K562 (cell line): Measurements from ENCODE around the gene HSD17B8. TPM values are rescaled to one million over a fixed set of nuclear protein-coding genes. Genes with fewer than 3 reads are reported as not detected.

Experiments
- ASH1L ChIP-seq: fragments of 450-650 bp; IDR thresholded peaks from 2 replicates; pipeline ENCODE4 v1.6.1; 2018; ENCODE audit warnings: borderline replicate concordance, mild to moderate bottlenecking, low read depth; ENCODE audit not compliant: partially characterized antibody
- CBX3 ChIP-seq, 2 experiments: IDR thresholded peaks; 1 replicate in 1 of 2; 2 replicates in 1 of 2; pipeline ENCODE4 v1.6.1; 2012; ENCODE audit warnings: inconsistent platforms in 2 of 2, low read length in 2 of 2, borderline replicate concordance in 1 of 2, control low read depth in 1 of 2
- CC2D1A ChIP-seq: fragments of 450-650 bp; IDR thresholded peaks from 2 replicates; pipeline ENCODE4 v1.6.1; 2017; ENCODE audit warnings: mild to moderate bottlenecking
- CHD2 ChIP-seq: IDR thresholded peaks from 2 replicates; pipeline ENCODE4 v1.6.1; 2011; ENCODE audit warnings: low read depth, low read length
- DPF2 ChIP-seq: fragments of 450-650 bp; IDR thresholded peaks from 2 replicates; pipeline ENCODE4 v1.6.1; 2016
- ETV1 ChIP-seq: fragments of 450-650 bp; conservative IDR thresholded peaks from 2 replicates; pipeline ENCODE4 v1.6.1; 2016; ENCODE audit warnings: missing genetic modification characterization, control low read depth, low read depth, missing compliant biosample characterization
- HDAC2 ChIP-seq: fragments of 450-650 bp; IDR thresholded peaks from 2 replicates; pipeline ENCODE4 v1.6.1; 2016; ENCODE audit warnings: mild to moderate bottlenecking
- HLTF ChIP-seq: fragments of 450-650 bp; IDR thresholded peaks from 2 replicates; pipeline ENCODE4 v1.6.1; 2016
- KAT2B ChIP-seq: IDR thresholded peaks from one replicate; pipeline ENCODE4 v1.6.1; 2012; ENCODE audit warnings: low read depth, mild to moderate bottlenecking, control low read depth, inconsistent platforms, low read length, moderate library complexity
- KAT7 ChIP-seq: sonication (generic); formaldehyde crosslinking; IDR thresholded peaks from 2 replicates; pipeline ENCODE4 v1.8.0; 2022; ENCODE audit warnings: missing genetic modification reagents, mild to moderate bottlenecking, borderline replicate concordance
- RB1 ChIP-seq: fragments of 450-650 bp; IDR thresholded peaks from 2 replicates; pipeline ENCODE4 v1.6.1; 2017; ENCODE audit warnings: low read depth, mild to moderate bottlenecking
- RFX7 ChIP-seq: fragments of 250-450 bp; sonication (Bioruptor Pico); IDR thresholded peaks from 2 replicates; pipeline ENCODE4 v1.5.1; 2021; ENCODE audit warnings: mild to moderate bottlenecking
- RUNX1 ChIP-seq: sonication (generic); IDR thresholded peaks from 2 replicates; pipeline ENCODE4 v1.6.1; 2016; ENCODE audit warnings: antibody characterized with exemption, low read depth
- SMAD4 ChIP-seq: fragments of 250-450 bp; sonication (Bioruptor Pico); conservative IDR thresholded peaks from 2 replicates; pipeline ENCODE4 v1.8.0; 2021; ENCODE audit warnings: inconsistent platforms, mild to moderate bottlenecking, moderate library complexity
- SUPT5H ChIP-seq: fragments of 450-650 bp; IDR thresholded peaks from 2 replicates; pipeline ENCODE4 v1.6.1; 2016
- ZNF408 ChIP-seq: fragments of 250-450 bp; sonication (Bioruptor Pico); IDR thresholded peaks from 2 replicates; pipeline ENCODE4 v1.4.0; 2020; ENCODE audit warnings: low read depth, mild to moderate bottlenecking, moderate library complexity
- ZZZ3 ChIP-seq: fragments of 450-650 bp; IDR thresholded peaks from 2 replicates; pipeline ENCODE4 v1.6.1; 2016; ENCODE audit warnings: antibody characterized with exemption, mild to moderate bottlenecking, moderate library complexity
- polyA plus RNA-seq, 8 experiments: library from polyadenylated mRNA; depleted of rRNA in 4 of 8; stranded (reverse) in 5 of 8; unstranded in 3 of 8; fragments of >200 nt; fragmentation: Nextera tagmentation in 2 of 8; fragmentation: Illumina TruSeq in 1 of 8; extraction: Ambion mirVana in 2 of 8; extraction: Trizol in 1 of 8; gene quantifications; 2 replicates each; pipeline versions ENCODE4 v1.2.1 to v1.2.3, GENCODE V29; 2011 to 2014; ENCODE audit warnings: inconsistent platforms in 1 of 8, missing spikeins in 1 of 8
- total RNA-seq, 7 experiments: library from RNA; depleted of rRNA in 6 of 7; stranded (reverse); fragments of >200 nt in 6 of 7; fragmentation: Illumina TruSeq in 2 of 7; extraction: Trizol in 2 of 7; gene quantifications; 2 replicates each; pipeline versions ENCODE4 v1.2.1 to v1.2.3, GENCODE V29; 2011 to 2021; ENCODE audit warnings: low replicate concordance in 1 of 7
- TF ChIP-seq, protein P1 (sequence below), 2 experiments: fragments of 450-650 bp; formaldehyde crosslinking in 1 of 2; IDR thresholded peaks; 2 replicates each; pipeline versions ENCODE4 v1.4.0 to v1.6.1; 2014 to 2020; ENCODE audit warnings: mild to moderate bottlenecking in 2 of 2, borderline replicate concordance in 1 of 2, low read depth in 1 of 2
- TF ChIP-seq, protein P2 (sequence below), 2 experiments: IDR thresholded peaks in 1 of 2; conservative IDR thresholded peaks in 1 of 2; 2 replicates each; pipeline ENCODE4 v1.6.1; 2016; ENCODE audit warnings: low read depth in 2 of 2, mild to moderate bottlenecking in 1 of 2, missing compliant biosample characterization in 1 of 2, missing genetic modification characterization in 1 of 2, moderate library complexity in 1 of 2

The HSD17B8 gene
- total and polyA plus RNA-seq, 9 of the 15 experiments (the other 6 are each of a cell fraction or from before 2014, with no cell fraction given) = 3.7 to 35.2 (median 14.2) TPM

DNA sequence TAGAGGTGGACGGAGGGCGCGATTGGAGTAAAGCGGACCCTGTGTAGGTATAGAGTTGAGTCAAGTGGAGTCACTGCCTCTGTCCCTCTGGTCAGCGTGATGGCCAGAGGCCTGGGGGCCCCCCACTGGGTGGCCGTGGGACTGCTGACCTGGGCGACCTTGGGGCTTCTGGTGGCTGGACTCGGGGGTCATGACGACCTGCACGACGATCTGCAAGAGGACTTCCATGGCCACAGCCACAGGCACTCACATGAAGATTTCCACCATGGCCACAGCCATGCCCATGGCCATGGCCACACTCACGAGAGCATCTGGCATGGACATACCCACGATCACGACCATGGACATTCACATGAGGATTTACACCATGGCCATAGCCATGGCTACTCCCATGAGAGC is 3.3 kb upstream of the HSD17B8 start (continued):
- peak; percentile 31; the same call in 1 of the 2 replicates for TF ChIP-seq HDAC2
- no peak for TF ChIP-seq ETV1 (tag)
- TF ChIP-seq HLTF = no peak
- no peak for TF ChIP-seq RUNX1
- no peak for TF ChIP-seq ASH1L
- TF ChIP-seq DPF2 = no peak; the same call in 1 of the 2 replicates
- peak; percentile 57; the same call in 1 of the 2 replicates for TF ChIP-seq RB1
- TF ChIP-seq SUPT5H = no peak
- no peak for TF ChIP-seq KAT2B
- TF ChIP-seq ZZZ3 = 0 out of 2 replicates have a peak, but pooled peaks have one; percentile 30
- TF ChIP-seq, protein P1, sequence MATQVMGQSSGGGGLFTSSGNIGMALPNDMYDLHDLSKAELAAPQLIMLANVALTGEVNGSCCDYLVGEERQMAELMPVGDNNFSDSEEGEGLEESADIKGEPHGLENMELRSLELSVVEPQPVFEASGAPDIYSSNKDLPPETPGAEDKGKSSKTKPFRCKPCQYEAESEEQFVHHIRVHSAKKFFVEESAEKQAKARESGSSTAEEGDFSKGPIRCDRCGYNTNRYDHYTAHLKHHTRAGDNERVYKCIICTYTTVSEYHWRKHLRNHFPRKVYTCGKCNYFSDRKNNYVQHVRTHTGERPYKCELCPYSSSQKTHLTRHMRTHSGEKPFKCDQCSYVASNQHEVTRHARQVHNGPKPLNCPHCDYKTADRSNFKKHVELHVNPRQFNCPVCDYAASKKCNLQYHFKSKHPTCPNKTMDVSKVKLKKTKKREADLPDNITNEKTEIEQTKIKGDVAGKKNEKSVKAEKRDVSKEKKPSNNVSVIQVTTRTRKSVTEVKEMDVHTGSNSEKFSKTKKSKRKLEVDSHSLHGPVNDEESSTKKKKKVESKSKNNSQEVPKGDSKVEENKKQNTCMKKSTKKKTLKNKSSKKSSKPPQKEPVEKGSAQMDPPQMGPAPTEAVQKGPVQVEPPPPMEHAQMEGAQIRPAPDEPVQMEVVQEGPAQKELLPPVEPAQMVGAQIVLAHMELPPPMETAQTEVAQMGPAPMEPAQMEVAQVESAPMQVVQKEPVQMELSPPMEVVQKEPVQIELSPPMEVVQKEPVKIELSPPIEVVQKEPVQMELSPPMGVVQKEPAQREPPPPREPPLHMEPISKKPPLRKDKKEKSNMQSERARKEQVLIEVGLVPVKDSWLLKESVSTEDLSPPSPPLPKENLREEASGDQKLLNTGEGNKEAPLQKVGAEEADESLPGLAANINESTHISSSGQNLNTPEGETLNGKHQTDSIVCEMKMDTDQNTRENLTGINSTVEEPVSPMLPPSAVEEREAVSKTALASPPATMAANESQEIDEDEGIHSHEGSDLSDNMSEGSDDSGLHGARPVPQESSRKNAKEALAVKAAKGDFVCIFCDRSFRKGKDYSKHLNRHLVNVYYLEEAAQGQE (IDR thresholded peaks at IDR 0.05; ENCODE audit: borderline replicate concordance) = peak; percentile 21; the same call in 1 of the 2 replicates
- TF ChIP-seq, protein P1 (CRISPR knock-in tag; IDR thresholded peaks at IDR 0.05; ENCODE audit: low read depth) = no peak
- TF ChIP-seq RFX7 = no peak
- no peak for TF ChIP-seq CHD2
- TF ChIP-seq ZNF408 (CRISPR knock-in tag) = no peak
- no peak for TF ChIP-seq CBX3 (IDR thresholded peaks at IDR 0.05; ENCODE audit: borderline replicate concordance in 1 of 2, low read length in 2 of 2)
- TF ChIP-seq SMAD4 (CRISPR knock-in tag) = no peak
- no peak for TF ChIP-seq KAT7
- TF ChIP-seq CC2D1A = no peak
- TF ChIP-seq, protein P2, sequence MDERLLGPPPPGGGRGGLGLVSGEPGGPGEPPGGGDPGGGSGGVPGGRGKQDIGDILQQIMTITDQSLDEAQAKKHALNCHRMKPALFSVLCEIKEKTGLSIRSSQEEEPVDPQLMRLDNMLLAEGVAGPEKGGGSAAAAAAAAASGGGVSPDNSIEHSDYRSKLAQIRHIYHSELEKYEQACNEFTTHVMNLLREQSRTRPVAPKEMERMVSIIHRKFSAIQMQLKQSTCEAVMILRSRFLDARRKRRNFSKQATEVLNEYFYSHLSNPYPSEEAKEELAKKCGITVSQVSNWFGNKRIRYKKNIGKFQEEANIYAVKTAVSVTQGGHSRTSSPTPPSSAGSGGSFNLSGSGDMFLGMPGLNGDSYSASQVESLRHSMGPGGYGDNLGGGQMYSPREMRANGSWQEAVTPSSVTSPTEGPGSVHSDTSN (CRISPR knock-in tag; IDR thresholded peaks at IDR 0.05; ENCODE audit: low read depth) = no peak
- TF ChIP-seq, protein P2 (tag; conservative IDR thresholded peaks at IDR 0.05; ENCODE audit: low read depth) = no peak
